Liver (tissue), 9 donors: ENCODE results near the gene CADPS. TPM values are rescaled to one million over a fixed set of nuclear protein-coding genes. Genes with fewer than 3 reads are reported as not detected.

Experiments used
- DNase-seq: peaks from one replicate; pipeline ENCODE4 v3.0.0-alpha.2; 2017; ENCODE audit warnings: low spot score
- H3K27ac ChIP-seq, 2 donors: one replicate each; pipeline ENCODE4 v1.7.0; 2013; ENCODE audit warnings: inconsistent platforms in 2 of 2, low read length in 2 of 2, control low read depth in 1 of 2, low read depth in 1 of 2, mild to moderate bottlenecking in 1 of 2
- H3K27me3 ChIP-seq, 4 donors: one replicate each; pipeline versions ENCODE4 v1.6.1 to v1.7.0; 2013; ENCODE audit warnings: low read length in 3 of 4, inconsistent platforms in 1 of 4, mild to moderate bottlenecking in 1 of 4, moderate library complexity in 1 of 4; ENCODE audit not compliant: control insufficient read depth in 4 of 4, insufficient read depth in 4 of 4
- H3K36me3 ChIP-seq, 4 donors: one replicate each; pipeline versions ENCODE4 v1.6.1 to v1.7.0; 2013; ENCODE audit warnings: low read length in 3 of 4, mild to moderate bottlenecking in 3 of 4, low read depth in 1 of 4, moderate library complexity in 1 of 4; ENCODE audit not compliant: control insufficient read depth in 4 of 4, insufficient read depth in 3 of 4
- H3K4me1 ChIP-seq, 4 donors: one replicate each; pipeline versions ENCODE4 v1.6.1 to v1.7.0; 2013; ENCODE audit warnings: low read length in 3 of 4, mild to moderate bottlenecking in 3 of 4, moderate library complexity in 1 of 4; ENCODE audit not compliant: control insufficient read depth in 4 of 4, insufficient read depth in 4 of 4
- H3K4me3 ChIP-seq, 3 donors: one replicate each; pipeline versions ENCODE4 v1.6.1 to v1.7.0; 2013; ENCODE audit warnings: low read length in 3 of 3, control low read depth in 1 of 3, low read depth in 1 of 3, mild to moderate bottlenecking in 1 of 3
- H3K9ac ChIP-seq, 2 donors: one replicate each; pipeline ENCODE4 v1.7.0; 2013; ENCODE audit warnings: low read length in 2 of 2, mild to moderate bottlenecking in 2 of 2, moderate library complexity in 2 of 2, control low read depth in 1 of 2, low read depth in 1 of 2
- H3K9me3 ChIP-seq, 4 donors: one replicate each; pipeline versions ENCODE4 v1.6.1 to v1.7.0; 2013; ENCODE audit warnings: low read length in 3 of 4; ENCODE audit not compliant: control insufficient read depth in 4 of 4
- FOXA1 ChIP-seq: IDR thresholded peaks from 2 replicates; pipeline ENCODE4 v1.6.1; 2016; ENCODE audit warnings: antibody characterized with exemption
- FOXA2 ChIP-seq: IDR thresholded peaks from 2 replicates; pipeline ENCODE4 v1.6.1; 2016; ENCODE audit warnings: antibody characterized with exemption
- GABPA ChIP-seq, 2 donors: IDR thresholded peaks in 1 of 2; conservative IDR thresholded peaks in 1 of 2; 2 replicates each; pipeline ENCODE4 v1.6.1; 2016; ENCODE audit warnings: antibody characterized with exemption in 2 of 2, mild to moderate bottlenecking in 1 of 2, moderate library complexity in 1 of 2
- HNF4G ChIP-seq: IDR thresholded peaks from 2 replicates; pipeline ENCODE4 v1.6.1; 2016; ENCODE audit warnings: antibody characterized with exemption
- JUND ChIP-seq, 2 donors: IDR thresholded peaks; 2 replicates each; pipeline ENCODE4 v1.6.1; 2016; ENCODE audit warnings: antibody characterized with exemption in 2 of 2
- NR2F2 ChIP-seq: IDR thresholded peaks from 2 replicates; pipeline ENCODE4 v1.6.1; 2016; ENCODE audit warnings: antibody characterized with exemption
- RAD21 ChIP-seq, 2 donors: IDR thresholded peaks; 2 replicates each; pipeline ENCODE4 v1.6.1; 2016; ENCODE audit warnings: antibody characterized with exemption in 2 of 2, mild to moderate bottlenecking in 2 of 2
- RXRA ChIP-seq, 2 donors: IDR thresholded peaks; 2 replicates each; pipeline ENCODE4 v1.6.1; 2017 to 2018; ENCODE audit warnings: antibody characterized with exemption in 2 of 2, mild to moderate bottlenecking in 1 of 2
- SP1 ChIP-seq: IDR thresholded peaks from 2 replicates; pipeline ENCODE4 v1.6.1; 2018; ENCODE audit warnings: antibody characterized with exemption, mild to moderate bottlenecking
- YY1 ChIP-seq: IDR thresholded peaks from 2 replicates; pipeline ENCODE4 v1.6.1; 2016; ENCODE audit warnings: antibody characterized with exemption, mild to moderate bottlenecking
- WGBS: extraction: QIAGEN DNeasy Blood & Tissue Kit; methylation state at CpG from one replicate; pipeline ENCODE4 v1.1.7; 2013; 5-methylcytosine and 5-hydroxymethylcytosine counted together
- polyA plus RNA-seq, 2 donors: library from polyadenylated mRNA; stranded (reverse) in 1 of 2; unstranded in 1 of 2; fragments of 200-250 nt in 1 of 2; fragments of >200 nt in 1 of 2; fragmentation: Nextera tagmentation in 1 of 2; extraction: Ambion mirVana in 1 of 2; gene quantifications; one replicate each; pipeline versions ENCODE4 v1.2.1 to v1.2.3, GENCODE V29; 2013 to 2015
- total RNA-seq, 2 donors: library from RNA; depleted of rRNA; stranded (reverse); fragments of >200 nt; gene quantifications; one replicate each; pipeline ENCODE4 v1.2.3, GENCODE V29; 2014
- TF ChIP-seq, protein P1 (sequence below): IDR thresholded peaks from 2 replicates; pipeline ENCODE4 v1.6.1; 2016; ENCODE audit warnings: antibody characterized with exemption
- TF ChIP-seq, protein P2 (sequence below): fragments of 150-350 bp; IDR thresholded peaks from 2 replicates; pipeline ENCODE4 v1.5.1; 2017; ENCODE audit warnings: improper control_type of control experiment, low read depth, low read length; ENCODE audit not compliant: missing input control
- TF ChIP-seq, protein P3 (sequence below): IDR thresholded peaks from 2 replicates; pipeline ENCODE4 v1.6.1; 2016; ENCODE audit warnings: antibody characterized with exemption
- donor health status: healthy.
- donor health status: healthy.
- donor health status: healthy.
- donor health status: healthy.
- donor health status: healthy.

CADPS gene
- total and polyA plus RNA-seq, 4 donors: 0.05 to 0.37 (median 0.17) TPM; not detected in 1

DNA sequence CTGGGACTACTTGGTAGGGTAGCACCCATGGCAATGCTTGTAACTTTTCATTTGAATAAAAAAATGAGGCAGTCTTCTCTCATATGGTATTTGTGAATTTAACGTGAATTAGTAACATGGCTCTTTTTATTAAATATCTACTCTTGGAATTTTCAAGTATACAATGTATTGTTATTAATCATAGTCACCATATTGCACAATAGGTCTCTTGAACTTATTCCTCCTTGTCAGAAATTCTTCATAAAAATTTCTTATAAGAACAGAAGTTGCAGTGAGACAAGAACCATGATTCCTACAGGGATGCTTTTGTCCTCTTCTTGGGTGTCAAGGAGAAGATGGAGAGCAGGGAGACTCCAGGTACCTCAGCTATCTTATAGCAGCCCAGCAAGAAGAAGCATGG lies 298.1 kb downstream of the CADPS start:
- H3K4me3 ChIP-seq: no peak overlapping the region
- H3K27ac ChIP-seq: no peak overlapping the region
- peaks cover 5 to 9% (median 6%) of the 10 kb centered on the region in 4 donors for H3K9me3 ChIP-seq
- peaks cover 0 to 2% (median 0%) of the 10 kb centered on the region in 4 donors for H3K27me3 ChIP-seq
- H3K36me3 ChIP-seq: no peaks in the 10 kb centered on the region
- H3K4me1 ChIP-seq: no peaks in the 10 kb centered on the region
- 78% methylated on average over 1 of the region's 1 CpG for WGBS
- H3K9ac ChIP-seq: no peak overlapping the region
- no peak for DNase-seq
- TF ChIP-seq YY1 (no peak), RXRA (IDR thresholded peaks at IDR 0.05) (no peak), FOXA1 (no peak), NR2F2 (no peak), RAD21 (IDR thresholded peaks at IDR 0.05) (no peak), FOXA2 (no peak), HNF4G (no peak), GABPA (IDR thresholded peaks at IDR 0.05 in 1 of 2, conservative IDR thresholded peaks at IDR 0.05 in 1 of 2) (no peak), SP1 (no peak)
- TF ChIP-seq, protein P1, sequence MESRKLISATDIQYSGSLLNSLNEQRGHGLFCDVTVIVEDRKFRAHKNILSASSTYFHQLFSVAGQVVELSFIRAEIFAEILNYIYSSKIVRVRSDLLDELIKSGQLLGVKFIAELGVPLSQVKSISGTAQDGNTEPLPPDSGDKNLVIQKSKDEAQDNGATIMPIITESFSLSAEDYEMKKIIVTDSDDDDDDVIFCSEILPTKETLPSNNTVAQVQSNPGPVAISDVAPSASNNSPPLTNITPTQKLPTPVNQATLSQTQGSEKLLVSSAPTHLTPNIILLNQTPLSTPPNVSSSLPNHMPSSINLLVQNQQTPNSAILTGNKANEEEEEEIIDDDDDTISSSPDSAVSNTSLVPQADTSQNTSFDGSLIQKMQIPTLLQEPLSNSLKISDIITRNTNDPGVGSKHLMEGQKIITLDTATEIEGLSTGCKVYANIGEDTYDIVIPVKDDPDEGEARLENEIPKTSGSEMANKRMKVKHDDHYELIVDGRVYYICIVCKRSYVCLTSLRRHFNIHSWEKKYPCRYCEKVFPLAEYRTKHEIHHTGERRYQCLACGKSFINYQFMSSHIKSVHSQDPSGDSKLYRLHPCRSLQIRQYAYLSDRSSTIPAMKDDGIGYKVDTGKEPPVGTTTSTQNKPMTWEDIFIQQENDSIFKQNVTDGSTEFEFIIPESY: no peak
- TF ChIP-seq, protein P2, sequence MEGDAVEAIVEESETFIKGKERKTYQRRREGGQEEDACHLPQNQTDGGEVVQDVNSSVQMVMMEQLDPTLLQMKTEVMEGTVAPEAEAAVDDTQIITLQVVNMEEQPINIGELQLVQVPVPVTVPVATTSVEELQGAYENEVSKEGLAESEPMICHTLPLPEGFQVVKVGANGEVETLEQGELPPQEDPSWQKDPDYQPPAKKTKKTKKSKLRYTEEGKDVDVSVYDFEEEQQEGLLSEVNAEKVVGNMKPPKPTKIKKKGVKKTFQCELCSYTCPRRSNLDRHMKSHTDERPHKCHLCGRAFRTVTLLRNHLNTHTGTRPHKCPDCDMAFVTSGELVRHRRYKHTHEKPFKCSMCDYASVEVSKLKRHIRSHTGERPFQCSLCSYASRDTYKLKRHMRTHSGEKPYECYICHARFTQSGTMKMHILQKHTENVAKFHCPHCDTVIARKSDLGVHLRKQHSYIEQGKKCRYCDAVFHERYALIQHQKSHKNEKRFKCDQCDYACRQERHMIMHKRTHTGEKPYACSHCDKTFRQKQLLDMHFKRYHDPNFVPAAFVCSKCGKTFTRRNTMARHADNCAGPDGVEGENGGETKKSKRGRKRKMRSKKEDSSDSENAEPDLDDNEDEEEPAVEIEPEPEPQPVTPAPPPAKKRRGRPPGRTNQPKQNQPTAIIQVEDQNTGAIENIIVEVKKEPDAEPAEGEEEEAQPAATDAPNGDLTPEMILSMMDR: no peak
- TF ChIP-seq, protein P3, sequence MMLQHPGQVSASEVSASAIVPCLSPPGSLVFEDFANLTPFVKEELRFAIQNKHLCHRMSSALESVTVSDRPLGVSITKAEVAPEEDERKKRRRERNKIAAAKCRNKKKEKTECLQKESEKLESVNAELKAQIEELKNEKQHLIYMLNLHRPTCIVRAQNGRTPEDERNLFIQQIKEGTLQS: no peak

DNA sequence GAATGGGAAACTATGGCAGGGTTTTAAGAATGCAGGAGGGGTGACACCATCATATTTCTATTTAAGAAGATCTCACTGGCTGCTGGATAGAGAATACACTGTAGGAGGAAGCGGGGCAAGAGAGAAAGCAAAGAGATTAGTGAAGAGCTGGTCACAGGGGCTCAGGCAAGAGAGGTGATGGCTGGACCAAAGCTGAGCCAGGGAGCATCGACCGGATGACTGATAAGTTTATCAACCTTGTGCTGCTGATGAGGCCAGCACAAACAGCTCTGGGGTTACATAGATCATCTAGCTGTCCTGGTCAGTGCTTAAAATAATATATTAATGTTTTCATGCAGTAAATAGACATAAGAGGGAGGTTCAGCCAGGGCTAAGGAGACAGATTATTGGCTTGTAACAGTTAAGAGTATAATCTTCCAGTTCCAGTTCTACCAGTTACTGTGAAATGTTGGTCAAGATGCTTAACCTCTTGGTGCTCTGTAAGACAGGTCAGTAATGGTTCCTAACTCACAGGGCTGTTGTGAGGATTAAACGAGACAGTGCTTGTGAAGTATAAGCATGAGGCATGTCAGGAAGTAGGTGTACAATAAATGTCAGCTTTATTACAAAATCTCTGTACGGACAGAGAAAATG lies 300.8 kb downstream of the CADPS start:
- no peaks in the 10 kb centered on the region for H3K36me3 ChIP-seq
- 60% methylated on average over 5 of the region's 5 CpGs for whole genome bisulfite sequencing

More for the DNA sequence above, 300.8 kb downstream of the CADPS start:
- TF ChIP-seq HNF4G (no peak), JUND (IDR thresholded peaks at IDR 0.05) (no peak)
- TF ChIP-seq, protein P3: no peak
- TF ChIP-seq, protein P1: no peak
- peaks cover 0 to 4% (median under 1%) of the 10 kb centered on the region in 4 donors for H3K9me3 ChIP-seq
- no peak overlapping the region for H3K9ac ChIP-seq
- DNase-seq: no peak
- H3K4me3 ChIP-seq: no peak overlapping the region
- H3K4me1 ChIP-seq: no peaks in the 10 kb centered on the region
- peaks cover 0 to 2% (median 0%) of the 10 kb centered on the region in 4 donors for H3K27me3 ChIP-seq
- H3K27ac ChIP-seq: no peak overlapping the region
